Measurements from ENCODE around the gene CALHM6. TPM values are rescaled to one million over a fixed set of nuclear protein-coding genes. Genes with fewer than 3 reads are reported as not detected.

Gene CALHM6
- total RNA-seq, 1 experiment from 2014 or later: 0.44 TPM

- TF ChIP-seq USF1 (CRISPR knock-in tag; IDR thresholded peaks at IDR 0.05) (no peak; the same call in 1 of the 2 replicates), GABPB1 (CRISPR knock-in tag; IDR thresholded peaks at IDR 0.05) (no peak), ATF6 (CRISPR knock-in tag; IDR thresholded peaks at IDR 0.05) (no peak), KAT7 (CRISPR knock-in tag; IDR thresholded peaks at IDR 0.05; ENCODE audit: borderline replicate concordance) (peak; percentile 98), ZNF532 (CRISPR knock-in tag; IDR thresholded peaks at IDR 0.05; ENCODE audit: borderline replicate concordance) (no peak), JUN (CRISPR knock-in tag; IDR thresholded peaks at IDR 0.05) (peak; percentile 45; the same call in 1 of the 2 replicates), USF2 (CRISPR knock-in tag; IDR thresholded peaks at IDR 0.05) (peak; percentile 57), IRF2 (CRISPR knock-in tag; IDR thresholded peaks at IDR 0.05; ENCODE audit: borderline replicate concordance, low read depth) (peak; percentile 65; the same call in 1 of the 2 replicates), GTF2I (CRISPR knock-in tag; conservative IDR thresholded peaks at IDR 0.05) (no peak), CBFB (CRISPR knock-in tag; IDR thresholded peaks at IDR 0.05; ENCODE audit: low read depth) (peak; percentile 82; the same call in 1 of the 2 replicates), TP53 (CRISPR knock-in tag; IDR thresholded peaks at IDR 0.05) (peak; percentile 96), FOXP1 (CRISPR knock-in tag; IDR thresholded peaks at IDR 0.05; ENCODE audit: borderline replicate concordance) (peak; percentile 99), E2F1 (CRISPR knock-in tag; IDR thresholded peaks at IDR 0.05) (peak; percentile 83), ZNF317 (CRISPR knock-in tag; IDR thresholded peaks at IDR 0.05; ENCODE audit: borderline replicate concordance, low read depth) (peak; percentile 65; the same call in 1 of the 2 replicates), ZNF263 (CRISPR knock-in tag; IDR thresholded peaks at IDR 0.05; ENCODE audit: low read depth) (peak; percentile 77), NR2C2 (CRISPR knock-in tag; IDR thresholded peaks at IDR 0.05) (no peak), E2F4 (CRISPR knock-in tag; IDR thresholded peaks at IDR 0.05; ENCODE audit: borderline replicate concordance, low read depth) (peak; percentile 58; the same call in 1 of the 2 replicates), ERG (CRISPR knock-in tag; IDR thresholded peaks at IDR 0.05) (no peak), PREB (CRISPR knock-in tag; IDR thresholded peaks at IDR 0.05; ENCODE audit: borderline replicate concordance) (no peak), ZNF232 (CRISPR knock-in tag; IDR thresholded peaks at IDR 0.05) (peak; percentile 95), NFE2L1 (CRISPR knock-in tag; IDR thresholded peaks at IDR 0.05) (peak; percentile 89), PRRX2 (CRISPR knock-in tag; IDR thresholded peaks at IDR 0.05) (no peak)
Measured at GRCh38 chr6:116461932-116462885, 1.0 kb downstream of the CALHM6 start (continued).
